ENCODE measurements around the gene LONP2. TPM values are rescaled to one million over a fixed set of nuclear protein-coding genes. Genes with fewer than 3 reads are reported as not detected.

LONP2 gene
- total RNA-seq, 1 experiment from 2014 or later = 46.8 TPM

DNA sequence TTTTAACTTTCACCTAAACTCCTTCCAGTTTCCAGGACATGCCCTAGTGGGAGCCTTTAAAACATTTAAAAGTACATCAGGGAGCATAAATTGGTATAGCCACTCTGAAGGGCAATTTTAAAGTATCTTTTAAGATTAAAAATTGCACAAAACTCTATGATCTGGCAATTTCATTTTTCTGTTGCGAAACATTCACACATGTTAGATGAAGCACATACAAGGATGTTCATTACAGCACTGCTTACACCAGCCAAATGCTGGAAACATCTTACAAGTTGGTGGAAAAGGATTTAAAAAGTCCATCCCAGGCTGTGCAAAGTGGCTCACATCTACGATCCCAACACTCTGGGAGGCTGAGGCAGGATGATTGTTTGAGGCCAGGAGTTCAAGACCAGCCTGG, 26.4 kb upstream of the LONP2 start:
- RAD21 ChIA-PET (ENCODE audit: low non-redundant PET in 1 of 2, low total read pairs in 2 of 2, uncharacterized antibody in 2 of 2, unreplicated experiment in 2 of 2) = no interaction called here
- Histone ChIP-seq H3K27me3 (ENCODE audit: insufficient read depth, low read length) (no peaks in the 10 kb centered on the region), H3K27ac (ENCODE audit: low read depth, low read length) (no peak overlapping the region), H3K4me2 (ENCODE audit: low read length) (no peak overlapping the region), H3K9ac (ENCODE audit: low read length) (no peak overlapping the region), H3K9me3 (ENCODE audit: control insufficient read depth in 1 of 2, insufficient read depth in 1 of 2, low read depth in 1 of 2, low read length in 2 of 2) (no peaks in the 10 kb centered on the region), H4K20me1 (ENCODE audit: insufficient read depth) (no peaks in the 10 kb centered on the region), H3K4me3 (replicated peaks in 1 of 2; ENCODE audit: low read depth in 1 of 2, low read length in 2 of 2) (no peak overlapping the region), H3K9me2 (ENCODE audit: insufficient read depth) (no peaks in the 10 kb centered on the region), H3K4me1 (ENCODE audit: control insufficient read depth in 1 of 2, insufficient read depth in 2 of 2, low read length in 2 of 2) (no peaks in the 10 kb centered on the region), H2AFZ (ENCODE audit: low read depth, low read length, poor library complexity, severe bottlenecking) (no peak overlapping the region), H3K79me2 (ENCODE audit: insufficient read depth, low read length) (no peaks in the 10 kb centered on the region), H3K36me3 (ENCODE audit: control insufficient read depth in 1 of 2, insufficient read depth in 2 of 2, low read length in 2 of 2) (no peaks in the 10 kb centered on the region)
- DNase-seq (ENCODE audit: low read depth, low spot score) (no peak), ATAC-seq (no peak)
- TF ChIP-seq SIN3A (IDR thresholded peaks at IDR 0.05; ENCODE audit: low read depth) (no peak), EGR1 (IDR thresholded peaks at IDR 0.05; ENCODE audit: low read depth) (no peak), YY1 (IDR thresholded peaks at IDR 0.05; ENCODE audit: extremely low read depth, insufficient replicate concordance, low read depth, low read length) (no peak), FOSL1 (IDR thresholded peaks at IDR 0.05; ENCODE audit: low read depth) (no peak), POLR2AphosphoS5 (IDR thresholded peaks at IDR 0.05; ENCODE audit: low read depth, low read length) (no peak), ZNF274 (IDR thresholded peaks at IDR 0.05; ENCODE audit: low read depth, low read length) (no peak), SRF (IDR thresholded peaks at IDR 0.05; ENCODE audit: low read depth) (no peak), ELF1 (IDR thresholded peaks at IDR 0.05; ENCODE audit: borderline replicate concordance, low read depth) (no peak), SP1 (IDR thresholded peaks at IDR 0.05; ENCODE audit: low read depth) (no peak), ZFX (IDR thresholded peaks at IDR 0.05) (no peak), CBX3 (IDR thresholded peaks at IDR 0.05; ENCODE audit: low read depth) (no peak), TCF7L2 (IDR thresholded peaks at IDR 0.05; ENCODE audit: borderline replicate concordance, extremely low read depth, insufficient read depth, insufficient read length) (no peak), RAD21 (IDR thresholded peaks at IDR 0.05; ENCODE audit: low read depth) (no peak), JUND (IDR thresholded peaks at IDR 0.05) (no peak)
- TF ChIP-seq, protein P1, sequence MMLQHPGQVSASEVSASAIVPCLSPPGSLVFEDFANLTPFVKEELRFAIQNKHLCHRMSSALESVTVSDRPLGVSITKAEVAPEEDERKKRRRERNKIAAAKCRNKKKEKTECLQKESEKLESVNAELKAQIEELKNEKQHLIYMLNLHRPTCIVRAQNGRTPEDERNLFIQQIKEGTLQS (IDR thresholded peaks at IDR 0.05) = no peak
- TF ChIP-seq, protein P2, sequence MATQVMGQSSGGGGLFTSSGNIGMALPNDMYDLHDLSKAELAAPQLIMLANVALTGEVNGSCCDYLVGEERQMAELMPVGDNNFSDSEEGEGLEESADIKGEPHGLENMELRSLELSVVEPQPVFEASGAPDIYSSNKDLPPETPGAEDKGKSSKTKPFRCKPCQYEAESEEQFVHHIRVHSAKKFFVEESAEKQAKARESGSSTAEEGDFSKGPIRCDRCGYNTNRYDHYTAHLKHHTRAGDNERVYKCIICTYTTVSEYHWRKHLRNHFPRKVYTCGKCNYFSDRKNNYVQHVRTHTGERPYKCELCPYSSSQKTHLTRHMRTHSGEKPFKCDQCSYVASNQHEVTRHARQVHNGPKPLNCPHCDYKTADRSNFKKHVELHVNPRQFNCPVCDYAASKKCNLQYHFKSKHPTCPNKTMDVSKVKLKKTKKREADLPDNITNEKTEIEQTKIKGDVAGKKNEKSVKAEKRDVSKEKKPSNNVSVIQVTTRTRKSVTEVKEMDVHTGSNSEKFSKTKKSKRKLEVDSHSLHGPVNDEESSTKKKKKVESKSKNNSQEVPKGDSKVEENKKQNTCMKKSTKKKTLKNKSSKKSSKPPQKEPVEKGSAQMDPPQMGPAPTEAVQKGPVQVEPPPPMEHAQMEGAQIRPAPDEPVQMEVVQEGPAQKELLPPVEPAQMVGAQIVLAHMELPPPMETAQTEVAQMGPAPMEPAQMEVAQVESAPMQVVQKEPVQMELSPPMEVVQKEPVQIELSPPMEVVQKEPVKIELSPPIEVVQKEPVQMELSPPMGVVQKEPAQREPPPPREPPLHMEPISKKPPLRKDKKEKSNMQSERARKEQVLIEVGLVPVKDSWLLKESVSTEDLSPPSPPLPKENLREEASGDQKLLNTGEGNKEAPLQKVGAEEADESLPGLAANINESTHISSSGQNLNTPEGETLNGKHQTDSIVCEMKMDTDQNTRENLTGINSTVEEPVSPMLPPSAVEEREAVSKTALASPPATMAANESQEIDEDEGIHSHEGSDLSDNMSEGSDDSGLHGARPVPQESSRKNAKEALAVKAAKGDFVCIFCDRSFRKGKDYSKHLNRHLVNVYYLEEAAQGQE (IDR thresholded peaks at IDR 0.05; ENCODE audit: low read depth) = no peak
- no TSS peak for BruUV-seq (replicated peaks)
- POLR2A ChIA-PET = no interaction called here
- intact Hi-C loops (cut with micrococcal nuclease) = no loop called here
- CTCF ChIA-PET = no interaction called here

Data from HCT116 (cell line).